Measurements from ENCODE around the gene NELL1. TPM values are rescaled to one million over a fixed set of nuclear protein-coding genes. Genes with fewer than 3 reads are reported as not detected.

The NELL1 gene
- total RNA-seq, 1 experiment from 2014 or later: 0.22 TPM

DNA sequence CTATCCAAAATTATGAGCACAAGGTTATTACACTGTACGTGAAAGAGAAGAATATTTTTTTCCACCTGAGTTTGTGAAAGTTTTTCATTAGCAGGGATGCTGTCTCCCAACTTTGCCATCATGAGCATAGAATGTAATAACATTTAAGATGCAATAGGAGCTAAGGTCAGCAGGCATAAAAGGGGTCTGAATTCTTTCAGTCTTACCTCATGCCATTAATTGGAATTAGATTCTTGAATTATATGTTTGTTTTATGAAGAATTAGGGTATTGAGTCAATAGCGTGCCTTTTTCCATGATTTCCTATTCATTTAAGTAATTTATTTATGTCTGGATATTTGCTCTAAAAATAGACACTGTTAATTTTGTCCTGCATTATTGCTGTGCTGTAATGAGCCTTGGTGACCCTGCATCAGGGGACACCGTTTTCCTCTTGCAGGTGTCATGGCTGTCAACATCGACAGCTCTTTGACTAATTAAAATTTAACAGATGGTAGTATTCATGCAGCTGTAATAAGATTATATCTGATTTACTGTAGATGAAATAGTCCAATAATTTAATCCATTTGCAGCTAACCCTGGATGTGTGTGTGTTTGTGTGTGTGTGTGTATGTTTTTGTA lies 637.5 kb downstream of the NELL1 start:
- Histone ChIP-seq H4K20me1 (ENCODE audit: control insufficient read depth, insufficient read depth, insufficient read length) (no peaks in the 10 kb centered on the region), H3K9me3 (ENCODE audit: control insufficient read depth, low read depth, low read length) (peaks cover 4% of the 10 kb centered on the region), H3K27ac (ENCODE audit: insufficient read length, low read depth, low read length) (no peak overlapping the region), H2BK120ac (ENCODE audit: low read depth, low read length, poor library complexity, severe bottlenecking) (no peak overlapping the region), H2BK20ac (ENCODE audit: low read depth, low read length, poor library complexity, severe bottlenecking) (no peak overlapping the region), H3K27me3 (ENCODE audit: insufficient read depth, low read length) (no peaks in the 10 kb centered on the region), H3K79me2 (ENCODE audit: insufficient read depth, low read length) (no peaks in the 10 kb centered on the region), H3K56ac (ENCODE audit: insufficient read length, low read depth, low read length) (no peak overlapping the region), H4K8ac (replicated peaks; ENCODE audit: insufficient read length, low read depth, low read length) (no peak overlapping the region), H4K5ac (ENCODE audit: insufficient read length, low read depth, low read length) (no peak overlapping the region), H3K4me1 (ENCODE audit: insufficient read depth, low read length) (no peaks in the 10 kb centered on the region), H3K9ac (ENCODE audit: extremely low read depth, insufficient read length, low read length) (no peak overlapping the region), H2AFZ (ENCODE audit: low read length) (no peak overlapping the region), H2BK15ac (ENCODE audit: low read depth, low read length) (no peak overlapping the region), H2BK5ac (ENCODE audit: insufficient read length, low read length) (no peak overlapping the region), H4K91ac (ENCODE audit: insufficient read length, low read depth, low read length) (no peak overlapping the region), H3K4ac (ENCODE audit: low read depth, low read length) (no peak overlapping the region), H3K4me2 (ENCODE audit: insufficient read depth, insufficient read length, low read length) (no peak overlapping the region), H3K18ac (ENCODE audit: insufficient read length, low read depth, low read length) (no peak overlapping the region), H3K79me1 (ENCODE audit: insufficient read depth, low read depth, low read length, poor library complexity, severe bottlenecking) (no peaks in the 10 kb centered on the region), H3K14ac (ENCODE audit: insufficient read depth, low read length) (no peak overlapping the region), H3T11ph (ENCODE audit: low read length) (no peak overlapping the region), H3K23me2 (ENCODE audit: insufficient read length, low read depth, low read length, poor library complexity, severe bottlenecking) (no peaks in the 10 kb centered on the region), H2AK5ac (ENCODE audit: insufficient read length, low read length) (no peak overlapping the region), H3K23ac (ENCODE audit: insufficient read length, low read depth, low read length) (no peak overlapping the region), H2BK12ac (ENCODE audit: insufficient read length, low read depth, low read length) (no peak overlapping the region)
- H3K27ac Mint-ChIP-seq: 0 out of 7 replicates have a peak overlapping the region, but pooled peaks of 1 of the 3 experiments have one; percentile 59
- no peaks in the 10 kb centered on the region for H3K27me3 Mint-ChIP-seq (ENCODE audit: low read depth)
- peaks cover 3 to 6% of the 10 kb centered on the region in 2 experiments; a peak in 4 of 5 replicates for H3K9me3 Mint-ChIP-seq
- H3K4me1 Mint-ChIP-seq: no peaks in the 10 kb centered on the region
- peaks cover 0 to 7% (median 0%) of the 10 kb centered on the region in 3 experiments; a peak in 4 of 7 replicates for H3K36me3 Mint-ChIP-seq (ENCODE audit: insufficient read depth in 1 of 3, low read depth in 3 of 3)
- WGBS (ENCODE audit: extremely low coverage, insufficient read length, low lambda C conversion rate): no CpG with 5 or more reads among the region's 4 CpGs
- DNase-seq: no peak
- TF ChIP-seq, protein P1, sequence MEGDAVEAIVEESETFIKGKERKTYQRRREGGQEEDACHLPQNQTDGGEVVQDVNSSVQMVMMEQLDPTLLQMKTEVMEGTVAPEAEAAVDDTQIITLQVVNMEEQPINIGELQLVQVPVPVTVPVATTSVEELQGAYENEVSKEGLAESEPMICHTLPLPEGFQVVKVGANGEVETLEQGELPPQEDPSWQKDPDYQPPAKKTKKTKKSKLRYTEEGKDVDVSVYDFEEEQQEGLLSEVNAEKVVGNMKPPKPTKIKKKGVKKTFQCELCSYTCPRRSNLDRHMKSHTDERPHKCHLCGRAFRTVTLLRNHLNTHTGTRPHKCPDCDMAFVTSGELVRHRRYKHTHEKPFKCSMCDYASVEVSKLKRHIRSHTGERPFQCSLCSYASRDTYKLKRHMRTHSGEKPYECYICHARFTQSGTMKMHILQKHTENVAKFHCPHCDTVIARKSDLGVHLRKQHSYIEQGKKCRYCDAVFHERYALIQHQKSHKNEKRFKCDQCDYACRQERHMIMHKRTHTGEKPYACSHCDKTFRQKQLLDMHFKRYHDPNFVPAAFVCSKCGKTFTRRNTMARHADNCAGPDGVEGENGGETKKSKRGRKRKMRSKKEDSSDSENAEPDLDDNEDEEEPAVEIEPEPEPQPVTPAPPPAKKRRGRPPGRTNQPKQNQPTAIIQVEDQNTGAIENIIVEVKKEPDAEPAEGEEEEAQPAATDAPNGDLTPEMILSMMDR (conservative IDR thresholded peaks at IDR 0.05): no peak
- no peak overlapping the region for H3K4me3 Mint-ChIP-seq

All from H9 (cell line).